HG03097 (cell line): ENCODE measurements around the gene AGT.
"Not testable (repeated sequence)": the region's sequence is repeated elsewhere in the genome, so short reads cannot be mapped to it uniquely, and the experiment has no call there.

Source experiments
- ATAC-seq: cut with Tn5 transposase; IDR thresholded peaks from one replicate; pipeline ENCODE4 v1.9.1; 2021; ENCODE audit not compliant: unreplicated experiment, low FRiP score

Gene AGT

DNA sequence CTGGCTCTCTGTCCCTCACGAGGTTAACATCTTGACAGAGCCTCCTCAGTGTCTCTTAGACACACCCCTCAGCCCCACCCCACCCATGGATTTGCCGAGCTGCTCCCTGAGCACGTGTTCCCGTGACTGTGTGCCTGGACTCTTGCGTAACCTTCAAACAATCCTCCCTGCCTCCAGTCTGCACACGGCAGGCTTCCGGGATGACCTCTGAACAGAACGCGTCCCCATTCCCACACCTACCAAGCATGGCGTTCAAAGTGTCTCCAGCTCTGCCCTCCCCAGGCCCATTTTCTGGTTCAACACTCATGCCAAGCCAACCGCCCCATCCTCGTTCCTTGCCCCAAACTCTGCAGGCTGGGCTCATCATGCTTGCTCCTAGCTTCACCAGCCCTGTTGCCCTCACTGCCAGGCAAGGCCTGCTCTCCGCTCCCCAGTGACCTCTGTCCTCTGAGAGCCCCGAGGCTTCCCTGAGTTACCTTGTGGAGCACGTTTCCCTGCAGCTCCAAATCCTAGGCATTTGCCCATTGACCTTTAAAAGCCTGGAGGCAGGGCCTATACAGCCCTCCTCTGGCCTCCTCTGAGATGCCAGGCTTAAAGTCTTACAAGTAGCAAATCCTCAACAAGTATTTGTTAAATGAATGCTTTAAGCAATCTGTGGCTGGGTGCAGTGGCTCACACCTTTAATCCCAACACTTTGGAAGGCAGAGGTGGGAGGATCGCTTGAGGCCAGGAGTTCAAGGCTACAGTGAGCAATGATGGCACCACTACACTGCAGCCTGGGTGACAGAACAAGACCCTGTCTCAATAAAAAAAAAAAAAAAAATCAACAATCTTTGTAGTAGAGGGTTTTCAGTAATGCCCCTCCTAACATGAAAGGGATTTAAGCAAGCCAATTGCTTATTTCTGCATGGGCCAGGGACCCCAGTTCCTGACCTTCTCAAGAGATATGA is 5.0 kb downstream of the AGT start:
- no peak for ATAC-seq

DNA sequence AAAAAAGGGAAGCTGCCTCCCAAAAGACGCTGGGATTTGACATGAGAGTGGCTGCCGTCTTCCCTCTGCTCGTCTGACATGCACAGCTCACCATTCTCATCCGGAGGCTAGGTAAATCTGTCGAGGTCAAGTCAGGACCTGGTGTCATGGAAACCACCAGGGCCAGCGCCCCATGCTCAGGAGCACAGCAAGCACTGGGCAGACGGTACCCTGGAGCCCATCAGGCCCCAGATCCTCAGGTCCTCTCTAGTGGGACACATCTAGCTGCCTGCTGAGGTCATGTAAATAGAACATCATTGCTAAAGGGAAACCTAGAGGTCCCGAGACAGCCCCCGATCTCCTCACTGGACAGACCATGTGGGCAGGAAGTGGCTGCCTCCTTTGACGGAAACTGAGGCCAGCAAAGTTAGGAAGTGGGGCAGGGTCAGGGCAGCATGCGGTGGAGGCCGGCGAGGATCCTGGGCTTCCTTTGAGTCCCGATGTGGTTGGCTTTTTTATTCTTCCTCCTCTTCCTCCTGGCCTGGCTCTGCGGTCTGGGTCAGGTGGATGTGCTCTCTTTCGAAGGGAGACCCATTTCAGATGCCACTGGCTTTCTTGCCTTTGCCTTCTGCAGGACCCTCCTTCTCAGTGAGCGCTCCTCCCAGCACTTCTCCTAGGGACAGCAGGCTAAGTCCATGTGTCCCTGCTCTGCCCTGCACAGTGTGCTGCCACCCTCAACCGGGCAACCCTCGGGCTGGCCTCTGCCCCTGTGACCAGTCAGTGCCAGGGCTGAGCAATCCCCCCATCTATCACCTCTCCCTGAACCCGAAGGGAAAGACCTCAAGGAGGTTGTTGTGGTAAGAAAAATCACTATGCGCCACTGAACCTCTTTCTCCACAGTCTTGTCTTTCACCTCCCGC is 5.9 kb downstream of the AGT start:
- no peak for ATAC-seq

DNA sequence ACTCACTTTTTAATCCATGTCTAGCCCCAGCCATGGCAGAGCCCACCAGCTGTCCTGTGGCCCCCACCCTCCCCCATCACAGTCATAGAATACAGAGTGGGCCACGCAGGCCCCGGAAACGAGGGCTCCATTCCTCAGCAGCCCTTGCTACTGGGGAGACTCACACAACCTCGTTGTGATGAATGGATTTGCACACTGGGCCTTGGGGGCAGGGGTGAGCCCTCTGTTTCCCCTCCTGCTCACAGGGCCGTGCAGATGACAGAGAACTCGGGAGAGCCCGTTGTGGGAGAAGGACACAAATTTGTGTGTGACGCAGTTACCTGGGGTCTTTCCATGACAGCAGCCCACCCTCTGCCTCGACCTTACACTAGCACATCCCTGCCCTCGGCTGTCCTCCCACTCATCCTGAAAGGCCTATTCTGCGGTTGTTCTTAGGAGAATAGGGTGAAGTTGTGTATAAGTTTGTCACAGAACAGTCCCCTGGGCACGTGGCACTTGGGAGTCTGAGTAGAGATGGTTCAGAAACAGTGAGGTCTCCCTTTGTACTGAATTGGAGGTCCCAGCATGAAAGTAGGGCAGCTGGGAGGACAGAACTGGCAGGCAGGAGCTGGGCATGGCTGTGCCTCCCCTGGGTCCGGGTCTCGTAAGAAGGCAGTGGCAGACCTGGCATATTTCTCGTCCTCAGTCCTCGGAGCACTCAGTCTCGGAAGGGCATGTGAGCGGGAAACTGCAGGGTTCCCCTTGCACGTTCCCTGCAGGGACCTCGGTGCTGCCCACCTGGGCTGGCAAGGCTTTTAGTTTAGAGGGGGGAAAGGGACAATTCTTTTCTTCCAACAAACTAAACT is 6.8 kb downstream of the AGT start:
- no peak for ATAC-seq

DNA sequence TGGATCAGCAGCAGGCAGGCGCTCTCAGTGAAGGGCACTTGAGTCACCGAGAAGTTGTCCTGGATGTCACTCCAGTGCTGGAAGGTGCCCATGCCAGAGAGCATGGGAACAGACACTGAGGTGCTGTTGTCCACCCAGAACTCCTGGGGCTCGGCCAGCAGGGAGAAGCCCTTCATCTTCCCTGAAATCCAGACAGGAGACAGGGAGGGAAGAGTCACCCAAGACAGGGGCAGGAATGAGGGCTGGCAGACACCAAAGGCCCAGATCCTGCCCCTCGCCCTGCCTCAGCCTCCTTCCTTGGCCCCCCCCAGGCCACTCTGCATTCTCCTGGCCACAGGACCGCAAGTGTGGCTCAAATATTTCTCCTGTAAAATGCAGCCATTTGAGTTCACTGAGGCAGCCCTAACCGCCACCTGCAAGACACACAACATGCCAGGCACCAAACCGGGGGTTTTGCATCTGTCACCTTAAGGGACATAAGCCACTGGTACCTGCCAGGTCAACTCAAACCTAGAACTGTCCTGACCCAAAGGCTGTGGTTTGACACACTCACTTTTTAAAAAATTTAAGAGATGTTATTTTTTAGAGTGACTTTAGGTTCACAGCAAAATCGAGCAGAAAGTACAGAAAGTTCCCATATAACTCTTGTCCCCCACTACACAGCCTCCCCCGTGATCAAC is 7.8 kb downstream of the AGT start:
- no peak for ATAC-seq

DNA sequence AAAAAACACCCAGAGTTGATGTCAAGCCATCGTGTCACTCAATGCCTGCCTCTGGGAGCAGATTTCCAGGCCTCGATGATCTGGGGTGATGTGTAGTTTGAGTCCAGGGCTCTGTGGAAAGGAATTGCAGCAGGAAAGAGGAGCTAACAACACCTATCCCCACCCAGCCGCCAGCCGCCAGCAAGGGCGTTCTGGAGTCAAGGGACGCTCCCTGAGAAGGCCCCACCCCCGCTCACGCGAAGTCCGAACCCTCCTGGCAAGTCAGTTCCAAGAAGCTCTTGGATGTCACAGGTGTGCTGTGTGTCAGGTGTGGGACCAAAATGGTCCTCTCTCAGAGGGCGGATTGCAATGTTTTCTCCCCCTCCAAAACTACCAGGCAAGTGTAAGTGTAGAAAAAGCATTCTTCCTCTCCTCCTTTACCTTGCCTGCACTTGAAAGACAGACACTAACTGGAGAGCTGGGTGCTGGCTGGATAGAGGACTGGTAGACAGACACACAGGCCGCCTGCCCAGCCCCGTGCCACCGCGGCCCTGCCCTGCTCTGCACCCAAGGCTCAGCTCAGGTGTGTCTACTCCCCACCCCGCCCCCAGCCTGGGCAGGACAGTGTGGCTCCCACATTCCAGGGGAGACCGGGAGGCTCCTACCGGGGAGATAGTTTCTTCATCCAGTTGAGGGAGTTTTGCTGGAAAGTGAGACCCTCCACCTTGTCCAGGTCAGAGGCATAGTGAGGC is 8.5 kb downstream of the AGT start:
- no peak for ATAC-seq

DNA sequence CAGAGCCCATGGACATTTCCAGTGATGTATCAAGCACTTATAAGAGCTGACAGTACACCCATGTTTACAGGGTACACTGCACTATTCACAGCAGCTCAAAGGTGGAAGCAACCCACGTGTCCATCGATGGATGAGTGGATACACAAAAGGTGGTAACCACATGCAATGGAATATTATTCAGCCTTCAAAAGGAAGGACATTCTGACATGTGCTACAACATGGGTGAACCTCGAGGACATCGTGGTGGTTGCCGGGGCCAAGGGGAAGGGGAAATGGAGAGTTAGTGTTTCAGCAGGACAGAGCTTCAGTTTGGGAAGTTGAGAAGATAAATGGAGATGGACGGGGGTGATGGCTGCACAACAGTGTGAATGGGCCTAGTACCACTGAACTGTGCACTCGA is 9.1 kb downstream of the AGT start:
- ATAC-seq = no peak

DNA sequence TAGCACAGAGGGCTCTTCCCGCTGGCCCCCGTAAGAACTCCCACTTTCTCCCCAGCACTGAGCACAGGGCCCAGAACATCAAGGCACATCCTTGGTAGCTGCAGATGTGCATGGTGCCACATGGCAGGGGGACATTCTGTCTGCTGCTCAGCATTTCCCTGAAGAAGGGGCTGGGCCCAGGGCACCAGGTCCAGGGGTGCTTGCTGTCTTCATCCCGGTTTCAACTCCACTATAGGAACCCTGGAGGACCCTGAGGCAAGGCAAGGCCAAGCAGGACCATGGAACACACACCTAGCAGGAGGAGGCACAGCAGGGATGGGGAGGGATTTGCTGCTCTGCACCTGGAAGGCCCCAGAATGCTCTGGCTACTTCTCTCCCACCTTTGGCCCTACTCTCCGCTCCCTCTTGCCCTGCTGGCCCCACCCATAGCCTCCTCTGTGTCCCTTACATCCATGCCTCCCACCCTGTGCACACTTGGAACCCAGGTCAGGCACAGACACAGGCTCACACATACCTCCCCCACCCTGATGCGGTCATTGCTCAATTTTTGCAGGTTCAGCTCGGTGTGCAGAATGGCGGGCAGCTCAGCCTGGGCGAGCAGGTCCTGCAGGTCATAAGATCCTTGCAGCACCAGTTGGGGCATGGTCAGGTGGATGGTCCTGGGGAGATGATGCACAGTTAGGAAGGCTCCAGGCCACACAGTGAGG is 10.1 kb downstream of the AGT start:
- ATAC-seq = no peak

DNA sequence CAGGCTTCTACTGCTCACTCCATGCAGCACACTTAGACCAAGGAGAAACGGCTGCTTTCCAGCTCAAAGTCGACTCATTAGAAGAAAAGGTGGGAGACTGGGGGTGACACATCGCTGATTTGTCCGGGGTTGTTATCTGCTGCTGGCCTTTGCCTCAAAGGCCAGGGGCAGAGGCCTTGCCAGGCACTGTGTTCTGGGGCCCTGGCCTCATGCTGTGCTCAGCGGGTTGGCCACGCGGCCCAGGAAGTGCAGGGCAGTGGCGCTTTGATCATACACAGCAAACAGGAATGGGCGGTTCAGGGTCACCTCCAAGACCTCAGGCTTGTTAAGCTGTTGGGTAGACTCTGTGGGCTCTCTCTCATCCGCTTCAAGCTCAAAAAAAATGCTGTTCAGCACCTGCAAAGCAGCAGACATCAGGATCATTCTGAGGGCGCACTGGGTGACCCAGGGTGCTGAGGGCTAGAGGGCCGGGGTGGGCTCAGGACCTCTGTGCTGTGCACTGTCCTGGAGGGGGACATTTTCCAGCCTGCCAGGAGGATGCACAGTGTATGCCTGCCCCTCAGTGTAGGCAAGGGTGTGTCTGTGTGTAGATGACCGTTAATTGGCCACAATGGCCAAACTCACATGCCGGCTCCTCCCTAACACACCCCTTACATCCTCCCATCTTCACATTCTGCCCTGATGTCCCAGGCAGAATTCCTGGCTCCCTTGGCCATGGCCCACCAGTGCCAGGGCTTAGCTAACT is 10.8 kb downstream of the AGT start:
- no peak for ATAC-seq

DNA sequence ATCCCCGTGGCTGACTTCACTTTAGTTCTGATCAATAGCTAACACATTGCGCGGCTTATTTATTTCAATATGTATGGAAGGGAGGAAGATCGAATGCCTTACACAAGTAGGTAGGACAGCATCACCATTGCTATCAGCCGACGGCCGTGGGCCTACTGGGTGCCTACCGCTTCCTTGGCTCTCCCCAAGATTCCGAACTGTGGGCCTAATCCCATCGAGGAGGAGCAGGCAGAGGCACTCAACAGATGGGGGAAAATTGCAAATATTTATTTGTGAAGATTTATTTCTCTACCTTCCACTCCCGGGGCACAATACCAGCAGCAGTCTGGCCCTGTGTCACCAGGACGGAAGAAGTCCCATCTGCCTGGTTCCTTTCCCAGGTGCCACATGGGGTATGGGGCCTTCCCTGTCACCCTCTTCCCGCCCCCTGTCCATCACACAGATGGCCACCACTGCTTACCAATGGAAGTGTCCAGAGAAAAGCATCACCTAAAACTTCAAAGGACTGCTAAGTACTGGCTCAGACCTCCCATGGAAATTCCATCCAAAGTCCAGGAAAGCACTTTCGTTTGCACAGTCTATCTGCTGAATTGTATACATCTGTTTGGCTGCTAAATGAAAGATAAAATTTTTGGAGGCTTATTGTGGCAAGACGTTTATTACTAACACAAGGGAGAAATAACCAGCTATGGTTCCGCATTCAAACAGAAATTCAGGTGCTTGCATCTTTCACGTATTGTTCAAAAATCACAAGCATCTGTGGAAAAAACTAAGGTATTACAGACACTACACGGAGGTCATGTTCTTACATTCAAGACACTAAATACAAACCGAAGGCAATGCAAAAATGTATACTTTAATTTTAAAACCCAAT is 11.8 kb downstream of the AGT start:
- no peak for ATAC-seq

DNA sequence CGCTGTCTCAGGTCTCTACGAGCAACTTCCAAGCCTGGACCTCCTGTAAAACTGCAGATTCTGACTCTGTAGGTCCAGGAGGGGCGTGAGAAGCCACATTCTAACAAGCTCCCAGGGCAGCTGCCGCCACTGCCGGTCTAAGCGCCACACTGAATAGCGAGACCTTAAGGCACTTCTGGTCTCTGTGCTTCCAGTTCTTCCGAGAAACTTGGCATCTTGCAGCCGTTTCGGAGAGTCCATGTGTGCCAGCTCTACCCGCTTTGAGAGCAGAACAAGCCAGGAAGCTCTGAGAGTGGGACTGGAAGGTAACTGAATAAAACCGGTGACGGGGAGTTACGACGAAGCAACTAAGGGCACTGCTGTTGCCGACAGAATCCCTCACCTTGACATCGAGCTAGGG is 12.5 kb downstream of the AGT start:
- no peak for ATAC-seq

DNA sequence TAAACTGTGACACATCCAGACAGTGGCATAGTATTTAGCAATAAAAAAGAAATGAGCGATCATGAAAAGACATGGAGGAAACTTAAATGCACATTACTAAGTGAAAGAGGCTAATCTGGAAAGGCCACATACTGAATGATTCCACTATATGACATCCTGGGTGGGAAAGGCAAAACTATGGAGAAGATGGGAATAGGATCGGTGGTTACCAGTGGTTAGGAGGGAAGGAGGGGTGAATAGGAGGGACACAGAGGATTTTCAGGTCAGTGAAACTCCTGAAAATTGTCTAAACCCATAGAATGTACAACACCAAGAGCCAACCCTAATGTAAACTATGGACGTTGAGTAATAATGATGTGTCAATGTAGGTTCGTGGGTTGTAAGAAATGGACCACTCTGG is 13.8 kb downstream of the AGT start:
- no peak for ATAC-seq

DNA sequence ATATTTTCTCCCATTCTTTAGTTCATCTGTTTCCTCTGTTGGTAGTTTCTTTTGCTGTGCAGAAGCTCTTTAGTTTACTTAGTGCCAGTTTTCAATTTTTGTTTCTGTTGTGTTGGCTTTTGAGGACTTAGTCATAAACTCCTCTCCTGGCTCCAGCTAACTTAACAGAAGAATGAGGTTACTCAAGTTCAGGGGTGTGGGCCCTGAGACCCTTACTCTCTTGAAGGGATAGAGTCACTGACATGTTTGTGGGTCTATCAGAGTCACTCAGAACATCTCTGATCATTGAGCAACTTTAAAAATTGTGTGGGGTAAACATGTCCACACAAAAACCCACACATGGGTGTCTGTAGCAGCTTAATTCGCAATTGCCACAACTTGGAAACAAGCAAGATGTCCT is 14.2 kb downstream of the AGT start:
- ATAC-seq = no peak

DNA sequence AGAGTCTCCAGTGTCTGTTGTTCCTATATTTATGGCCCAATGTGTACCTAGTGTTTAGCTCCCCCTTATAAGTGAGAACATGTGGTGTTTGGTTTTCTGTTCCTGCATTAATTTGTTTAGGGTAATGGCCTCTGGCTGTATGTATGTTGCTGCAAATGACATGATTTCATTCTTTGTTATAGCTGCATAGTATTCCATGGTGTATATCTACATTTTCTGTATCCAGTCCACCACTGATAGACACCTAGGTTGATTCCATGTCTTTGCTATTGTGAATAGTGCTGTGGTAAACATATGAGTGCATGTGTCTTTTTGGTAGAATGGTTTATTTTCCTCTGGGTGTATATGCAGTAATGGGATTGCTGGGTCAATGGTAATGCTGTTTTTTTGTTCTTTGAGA is 15.0 kb downstream of the AGT start:
- not testable (repeated sequence) for ATAC-seq

DNA sequence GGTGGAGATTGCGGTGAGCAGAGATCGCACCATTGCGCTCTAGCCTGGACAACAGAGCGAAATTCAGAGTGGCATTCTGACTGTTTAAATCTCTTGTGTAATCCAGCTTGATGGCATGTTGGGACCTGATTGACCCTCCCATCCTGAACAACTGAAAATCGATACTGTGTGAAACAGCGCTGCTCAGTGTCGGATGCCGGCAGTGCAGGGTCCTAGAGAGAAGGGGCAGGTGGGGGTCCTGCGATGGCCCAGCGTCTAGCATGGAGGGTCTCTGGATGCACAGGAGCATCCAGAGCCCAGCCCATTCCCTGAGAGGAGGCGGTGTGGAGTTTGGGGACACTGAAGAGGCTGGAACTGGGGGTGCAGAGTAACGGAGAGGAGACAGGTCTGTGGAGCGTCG is 15.8 kb downstream of the AGT start:
- ATAC-seq = no peak

DNA sequence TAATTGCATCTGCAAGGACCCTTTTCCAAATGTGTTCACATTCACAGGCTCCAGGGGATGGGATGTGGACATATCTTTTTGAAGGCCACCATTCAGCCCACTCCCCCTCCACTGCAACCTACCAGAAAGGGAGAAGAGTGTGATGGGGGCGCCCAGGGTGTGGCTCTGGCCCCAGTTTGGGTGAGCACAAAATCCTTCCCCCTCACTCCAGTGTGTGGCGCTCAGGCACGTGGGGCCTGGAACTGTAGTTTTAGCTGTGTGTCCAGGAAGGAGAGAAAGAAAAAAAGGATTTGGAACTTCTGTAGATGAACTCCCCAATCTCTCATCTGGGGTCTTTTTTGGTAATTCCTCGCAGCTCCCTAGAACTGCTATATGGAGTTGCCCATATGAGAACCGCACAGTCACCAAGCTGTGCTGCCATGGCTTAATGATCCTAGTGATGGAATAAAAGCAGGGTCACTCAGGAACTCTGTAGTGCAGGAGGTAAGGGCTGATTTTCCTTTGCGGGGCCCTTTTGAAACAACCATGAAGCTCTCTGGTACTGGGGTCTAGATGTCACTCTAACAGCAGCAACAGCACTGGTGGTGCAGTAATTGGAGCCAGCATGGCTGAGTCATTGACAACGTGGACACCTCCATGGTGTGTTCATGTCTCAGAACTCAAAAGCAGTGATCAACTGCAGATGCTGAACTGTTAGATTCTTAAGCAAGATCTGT is 17.0 kb downstream of the AGT start:
- ATAC-seq = no peak

DNA sequence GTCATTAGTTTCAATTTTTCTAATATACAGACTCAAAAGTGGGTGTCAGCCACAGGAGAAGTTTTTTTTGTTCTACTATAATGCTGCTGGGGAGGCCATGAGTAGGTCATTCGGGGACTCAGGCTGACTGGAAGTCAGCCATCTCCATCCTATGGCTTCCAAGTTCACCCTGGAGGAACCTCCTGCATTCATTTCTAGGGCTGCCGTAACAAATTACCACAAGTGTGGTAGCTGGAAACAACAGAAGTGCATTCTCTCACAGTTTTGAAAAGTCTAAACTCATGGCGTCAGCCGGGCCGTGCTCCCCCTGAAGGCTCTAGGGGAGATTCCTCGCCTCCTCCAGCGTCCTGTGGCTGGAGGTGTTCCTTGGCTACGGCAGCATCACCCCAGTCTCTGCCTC is 17.7 kb downstream of the AGT start:
- no peak for ATAC-seq

DNA sequence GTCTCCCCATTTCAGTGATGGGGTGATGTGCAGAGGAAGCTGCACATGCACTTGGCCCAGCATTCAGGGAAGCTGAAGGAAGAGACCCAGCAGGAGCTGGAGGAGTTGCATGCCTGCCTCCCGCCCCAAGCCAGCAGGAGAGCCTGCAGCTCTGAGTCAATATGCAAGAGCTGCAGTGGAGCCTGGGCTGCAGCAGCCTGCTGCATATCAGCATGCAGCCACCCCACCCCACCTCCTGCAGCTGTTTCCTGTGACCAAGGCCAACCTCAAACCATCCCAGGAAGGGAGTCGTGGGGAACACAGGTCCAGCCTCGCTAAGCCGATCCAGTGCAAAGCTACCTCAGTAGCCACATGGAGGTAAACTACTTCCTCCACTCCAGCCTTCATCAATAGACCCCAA is 18.9 kb downstream of the AGT start:
- no peak for ATAC-seq
